A204.1 (cell line): Measurements from ENCODE around the gene ZNF879.

ENCODE experiments used
- FAIRE-seq: peaks from 2 replicates; lab custom pipeline; 2012; peaks lifted over from hg19 to GRCh38; lab: Jason Lieb, UNC

The ZNF879 gene

DNA sequence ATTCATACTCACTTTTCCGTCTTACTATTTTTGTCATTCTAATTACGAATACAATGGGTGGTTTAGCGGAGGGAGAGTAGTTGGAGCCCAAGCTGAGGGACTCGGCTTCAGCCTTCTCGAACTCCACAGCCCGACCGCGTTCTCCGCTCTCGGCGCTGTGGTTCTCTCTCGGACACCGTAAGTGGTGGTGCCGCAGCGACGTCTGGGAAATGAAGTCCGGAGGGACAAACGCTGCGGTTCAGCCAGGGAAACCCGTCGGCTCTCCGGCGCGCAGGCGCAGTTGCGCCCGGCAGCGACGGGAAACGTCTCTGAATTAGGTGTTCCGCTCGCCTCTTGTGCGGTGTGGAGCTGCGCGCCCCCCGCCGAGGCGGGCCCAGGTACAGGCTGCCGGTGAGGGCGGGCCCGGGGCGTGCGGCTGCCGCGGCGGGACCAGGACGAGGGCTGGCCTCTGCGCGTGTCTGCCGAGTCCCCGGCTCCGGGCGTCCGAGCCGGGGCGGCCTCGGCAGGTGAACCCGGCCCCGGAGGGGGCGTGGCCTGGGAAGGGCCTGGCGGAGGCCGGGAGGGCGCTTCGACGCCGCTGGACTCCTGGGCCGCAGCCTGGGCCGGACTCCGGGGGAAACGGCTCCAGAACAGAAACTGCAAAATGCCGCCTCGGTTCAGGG is at the start of gene ZNF879:
TSS of gene ZNF879 (plus strand) at position 277 of the 662 bp plus-strand sequence. CDS start 1,201 bp downstream, outside the sequence.
- FAIRE-seq, result peak; percentile 81

GRCh38 chr5:178981381-178981780 is 42.2 kb upstream of the ZNF879 start:
- no peak for FAIRE-seq

DNA sequence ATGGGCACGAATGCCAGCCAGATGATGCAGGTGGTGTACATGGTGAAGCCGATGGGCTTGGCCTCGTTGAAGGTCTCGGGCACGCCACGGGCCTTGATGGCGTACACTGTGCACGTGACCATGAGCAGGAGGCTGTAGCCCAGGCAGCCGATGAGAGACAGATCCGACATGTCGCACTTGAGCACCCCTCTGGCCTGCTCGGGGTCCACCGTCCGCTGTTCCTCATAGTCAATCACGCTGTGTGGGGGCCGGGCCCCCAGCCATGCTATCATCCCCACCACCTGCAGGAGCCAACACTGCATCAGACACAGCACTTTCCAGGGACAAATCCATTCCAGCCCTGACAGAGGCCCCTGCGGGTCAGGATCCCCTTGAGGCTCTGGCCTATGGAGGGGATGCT is 40.7 kb upstream of the ZNF879 start:
- FAIRE-seq, result no peak

GRCh38 chr5:178983728-178984127 is 39.9 kb upstream of the ZNF879 start:
- no peak for FAIRE-seq

- no peak for FAIRE-seq
Observed at GRCh38 chr5:178984145-178985072, 39.2 kb upstream of the ZNF879 start.

DNA sequence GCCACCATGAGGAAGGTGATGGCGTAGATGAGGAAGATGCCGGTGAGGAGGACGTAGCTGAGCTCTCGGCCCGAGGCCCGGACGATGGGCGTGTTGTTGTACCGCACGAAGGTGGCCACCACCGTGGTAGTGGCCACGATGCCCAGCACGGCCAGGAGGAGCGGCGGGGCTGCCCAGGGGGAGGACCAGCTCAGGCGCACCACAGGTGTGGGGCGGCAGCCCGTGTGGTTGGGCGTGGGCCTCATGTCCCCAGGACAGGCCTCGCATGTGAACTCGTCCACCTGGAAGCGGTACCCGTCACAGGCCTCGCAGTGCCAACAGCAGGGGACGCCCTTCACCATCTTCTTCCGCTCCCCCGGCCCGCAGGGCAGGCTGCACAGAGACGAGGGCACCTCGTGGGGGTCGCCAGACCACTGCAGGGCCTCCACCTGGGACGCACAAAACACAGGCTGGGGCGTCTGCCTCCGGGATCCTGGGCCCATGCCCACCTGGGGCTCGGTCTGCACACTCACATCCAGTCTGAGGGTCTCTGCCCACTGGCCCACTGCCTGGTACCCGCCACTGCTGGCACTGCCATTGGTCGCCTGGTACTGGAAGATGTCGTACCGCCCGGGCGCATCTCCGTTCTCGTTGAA is 37.2 kb upstream of the ZNF879 start:
- FAIRE-seq, result no peak

DNA sequence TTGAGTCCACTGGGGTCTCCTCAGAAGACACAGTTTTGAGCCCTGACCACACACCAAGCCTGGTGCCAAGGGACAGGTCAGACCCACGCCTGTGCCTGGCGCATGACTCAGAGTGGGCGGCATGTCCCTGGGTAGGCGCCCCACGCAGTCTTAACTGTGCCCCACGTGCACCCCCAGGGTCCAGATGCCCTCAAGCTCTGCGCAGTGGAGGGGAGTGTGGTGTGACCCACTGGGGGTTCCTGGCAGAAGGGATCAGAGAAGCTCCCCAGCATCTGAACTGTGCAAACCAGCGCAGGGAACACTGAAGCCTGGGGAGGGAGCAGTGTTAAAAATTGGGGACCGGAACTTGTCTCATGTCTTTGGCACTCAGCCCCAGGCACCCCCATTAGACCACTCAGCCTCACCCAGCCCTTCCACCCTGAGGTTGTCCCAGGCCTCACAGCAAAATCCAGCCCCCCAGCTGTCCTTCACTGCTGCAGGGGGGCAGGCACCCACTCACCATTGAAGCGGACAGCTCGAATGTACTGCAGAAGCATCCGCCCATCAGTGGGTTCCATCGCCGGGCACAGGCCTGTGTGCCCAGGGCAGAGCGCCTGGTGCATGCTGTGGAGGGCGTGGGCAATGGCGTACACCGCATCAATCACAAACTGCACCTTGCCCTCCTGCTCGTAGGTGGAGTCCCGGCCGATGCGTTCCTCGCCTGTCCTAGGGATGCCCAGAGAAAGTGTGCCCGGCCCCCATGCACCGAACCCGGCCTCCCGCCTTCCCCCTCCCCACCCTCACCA is 35.0 kb upstream of the ZNF879 start:
- no peak for FAIRE-seq

DNA sequence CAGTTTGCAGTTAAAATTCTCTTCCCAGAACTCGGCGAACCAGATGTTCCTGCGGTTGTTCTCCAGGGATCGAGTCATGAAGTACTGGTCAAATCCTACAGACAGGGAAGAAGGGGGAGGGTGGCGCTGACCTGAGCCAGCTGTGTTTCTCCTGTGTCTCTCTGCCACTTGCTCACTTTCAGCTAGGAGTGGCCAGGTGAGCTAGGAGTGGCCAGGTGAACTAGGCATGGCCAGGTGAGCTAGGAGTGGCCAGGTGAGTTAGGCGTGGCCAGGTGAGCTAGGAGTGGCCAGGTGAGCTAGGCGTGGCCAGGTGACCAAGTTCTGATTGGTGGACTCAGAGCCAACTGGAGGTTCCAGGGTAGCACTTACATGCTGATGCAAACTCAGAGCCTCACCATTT is 34.3 kb upstream of the ZNF879 start:
- FAIRE-seq, result no peak

GRCh38 chr5:178990491-178990890 is 33.1 kb upstream of the ZNF879 start:
- FAIRE-seq, result no peak

GRCh38 chr5:178991190-178992145 is 32.1 kb upstream of the ZNF879 start:
- no peak for FAIRE-seq

- no peak for FAIRE-seq
Observed at GRCh38 chr5:178992291-178992895, 31.2 kb upstream of the ZNF879 start.

- no peak for FAIRE-seq
Observed at GRCh38 chr5:178993236-178993765, 30.3 kb upstream of the ZNF879 start.

DNA sequence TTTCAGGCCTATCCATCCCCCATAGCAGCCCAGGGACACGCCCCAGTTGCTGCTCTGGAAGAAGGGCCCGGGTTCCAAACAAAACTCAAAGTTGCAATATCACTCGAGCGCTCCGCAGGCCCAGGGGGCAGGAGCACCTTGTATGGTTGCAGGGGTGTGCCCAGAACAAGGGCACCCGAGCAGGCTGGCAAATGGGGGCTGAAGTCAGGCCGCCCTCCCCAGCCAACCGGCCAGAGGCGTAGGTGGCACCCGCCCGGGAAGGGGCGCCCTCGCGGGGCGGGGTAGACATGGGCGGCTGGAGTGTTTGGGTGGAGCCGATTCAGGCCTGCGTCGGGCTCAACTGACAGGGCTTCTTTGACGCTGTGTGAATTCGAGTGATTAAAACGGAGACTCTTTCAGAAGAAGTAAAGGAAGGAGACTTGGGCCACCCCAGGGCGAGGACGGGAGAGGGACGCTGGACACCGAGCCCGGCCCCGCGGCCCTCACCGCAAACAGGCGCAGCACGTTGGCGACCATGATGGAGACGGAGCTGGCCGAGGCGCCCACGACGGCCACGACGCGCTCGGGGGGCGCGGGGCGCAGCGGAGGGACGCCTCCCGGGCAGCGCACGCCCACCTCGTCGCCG is 29.5 kb upstream of the ZNF879 start:
- no peak for FAIRE-seq

- no peak for FAIRE-seq
Observed at GRCh38 chr5:178994580-178995340, 28.8 kb upstream of the ZNF879 start, which contains the start of gene GRM6. GRM6 (minus strand) TSS chr5:178995320; CDS start chr5:178994944, 376 bp downstream.

DNA sequence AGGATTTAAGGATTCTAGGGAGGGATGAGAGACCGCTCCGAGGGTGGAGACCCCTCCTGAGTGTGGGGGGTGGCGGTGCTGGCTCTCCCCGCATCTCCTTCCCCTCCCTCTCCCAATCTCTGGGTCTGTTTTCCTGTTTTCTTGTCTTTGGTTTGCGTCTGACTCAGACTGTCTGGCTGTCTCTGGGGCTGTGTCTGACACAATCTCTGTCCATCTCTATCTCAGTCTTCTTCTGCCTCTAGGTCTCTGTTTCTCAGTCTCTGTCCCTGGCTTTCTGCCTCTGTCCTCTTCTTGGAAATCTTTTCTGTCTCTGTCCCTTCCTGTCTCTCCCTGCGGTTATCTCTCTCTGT is 28.3 kb upstream of the ZNF879 start:
- FAIRE-seq, result no peak

GRCh38 chr5:178996156-178996555 is 27.4 kb upstream of the ZNF879 start:
- no peak for FAIRE-seq

DNA sequence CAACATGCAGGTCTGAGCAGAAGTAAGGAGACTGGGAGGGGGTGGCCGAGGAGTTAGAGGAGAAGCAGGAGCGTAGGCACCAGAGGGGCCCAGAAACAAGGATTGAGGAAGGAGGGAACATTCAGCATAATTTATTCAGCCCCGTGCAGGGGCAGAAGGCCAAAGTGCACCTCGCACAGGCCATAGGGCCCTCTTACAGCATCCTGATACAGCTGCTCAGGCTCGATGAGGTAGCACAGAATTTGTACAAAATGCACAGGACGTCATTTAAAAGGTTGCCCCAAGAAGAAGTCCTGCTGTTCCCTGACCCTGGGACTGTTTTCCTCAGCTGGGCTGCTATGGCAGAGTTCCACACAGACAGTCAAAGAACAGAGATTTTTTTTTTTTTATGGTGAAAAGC is 26.4 kb upstream of the ZNF879 start:
- no peak for FAIRE-seq

DNA sequence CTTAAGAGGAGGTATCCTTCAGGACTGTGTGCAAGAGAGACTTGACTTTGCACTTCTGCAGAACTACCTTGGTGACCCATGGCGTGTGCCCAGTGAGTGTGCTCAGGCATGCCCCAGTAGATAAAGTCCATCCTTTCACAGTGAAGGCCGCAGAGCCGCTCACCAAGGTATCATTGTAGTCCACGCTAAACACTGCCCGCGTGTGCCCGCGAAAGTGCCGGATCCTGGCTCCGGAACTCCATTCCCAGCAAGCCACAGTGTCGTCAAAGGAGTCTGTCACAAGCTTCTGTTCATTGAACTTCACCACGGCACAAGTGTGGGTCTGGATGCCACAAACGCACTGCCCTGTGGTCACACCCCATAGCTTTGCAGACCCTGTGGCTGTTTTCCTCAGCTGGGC is 25.2 kb upstream of the ZNF879 start:
- FAIRE-seq, result no peak

- no peak for FAIRE-seq
Observed at GRCh38 chr5:179006564-179006963, 17.0 kb upstream of the ZNF879 start.
